ENCODE measurements around the gene TGFB2.

DNA sequence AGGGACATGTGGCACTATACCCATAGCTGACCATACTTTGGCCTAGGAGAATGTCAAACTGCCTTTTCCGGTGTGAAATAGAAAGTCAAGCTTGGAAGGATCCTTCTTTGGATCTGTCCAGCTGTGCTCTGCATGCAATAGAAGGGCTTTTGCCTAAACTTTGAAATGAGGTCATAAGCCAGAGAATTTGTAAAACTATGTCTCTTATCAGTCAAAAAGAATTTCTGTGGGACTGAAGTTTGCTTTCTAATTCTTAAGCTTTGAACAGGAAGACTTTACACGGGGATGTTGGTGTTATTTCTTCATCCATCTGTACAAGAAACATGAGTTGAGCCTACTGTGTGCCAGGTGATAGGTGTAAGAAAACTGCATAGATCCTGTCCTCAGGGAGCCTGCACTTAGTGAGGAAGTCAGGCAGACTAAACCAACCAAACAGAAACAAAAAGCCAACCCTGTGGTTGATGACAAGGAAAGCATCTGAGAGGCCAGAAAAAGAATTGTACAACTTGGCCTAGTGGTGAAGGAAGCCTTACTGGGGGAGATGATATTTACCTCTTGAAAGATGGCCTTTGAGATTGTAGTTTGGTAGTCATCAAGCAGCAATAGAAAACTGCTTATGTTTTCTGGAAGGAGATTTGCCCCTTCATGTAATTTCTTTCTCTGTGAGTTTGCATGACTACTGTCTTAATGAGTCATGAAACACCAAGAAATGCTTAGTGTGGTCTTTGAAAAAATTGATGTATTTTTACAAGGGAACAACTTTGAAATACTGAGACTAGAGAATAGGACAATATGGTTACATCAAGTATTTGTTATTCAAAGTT, 24.8 kb downstream of the TGFB2 start:
- TF ChIP-seq, protein P1, sequence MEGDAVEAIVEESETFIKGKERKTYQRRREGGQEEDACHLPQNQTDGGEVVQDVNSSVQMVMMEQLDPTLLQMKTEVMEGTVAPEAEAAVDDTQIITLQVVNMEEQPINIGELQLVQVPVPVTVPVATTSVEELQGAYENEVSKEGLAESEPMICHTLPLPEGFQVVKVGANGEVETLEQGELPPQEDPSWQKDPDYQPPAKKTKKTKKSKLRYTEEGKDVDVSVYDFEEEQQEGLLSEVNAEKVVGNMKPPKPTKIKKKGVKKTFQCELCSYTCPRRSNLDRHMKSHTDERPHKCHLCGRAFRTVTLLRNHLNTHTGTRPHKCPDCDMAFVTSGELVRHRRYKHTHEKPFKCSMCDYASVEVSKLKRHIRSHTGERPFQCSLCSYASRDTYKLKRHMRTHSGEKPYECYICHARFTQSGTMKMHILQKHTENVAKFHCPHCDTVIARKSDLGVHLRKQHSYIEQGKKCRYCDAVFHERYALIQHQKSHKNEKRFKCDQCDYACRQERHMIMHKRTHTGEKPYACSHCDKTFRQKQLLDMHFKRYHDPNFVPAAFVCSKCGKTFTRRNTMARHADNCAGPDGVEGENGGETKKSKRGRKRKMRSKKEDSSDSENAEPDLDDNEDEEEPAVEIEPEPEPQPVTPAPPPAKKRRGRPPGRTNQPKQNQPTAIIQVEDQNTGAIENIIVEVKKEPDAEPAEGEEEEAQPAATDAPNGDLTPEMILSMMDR (conservative IDR thresholded peaks at IDR 0.05; ENCODE audit: low read depth in 2 of 2) = no peak
- TF ChIP-seq EZH2 (IDR thresholded peaks at IDR 0.05; ENCODE audit: low read depth, unreplicated experiment) = no peak
- TF ChIP-seq POLR2AphosphoS5 (IDR thresholded peaks at IDR 0.05; ENCODE audit: low read depth) = no peak

Measured in GM23338 (cell line).